Osteoblast (primary cell): ENCODE measurements around the gene CNPY1. TPM values are rescaled to one million over a fixed set of nuclear protein-coding genes. Genes with fewer than 3 reads are reported as not detected.

Experiments used
- DNase-seq: peaks from one replicate; pipeline ENCODE4 v3.0.0; 2011; ENCODE audit warnings: low spot score, mixed read lengths; ENCODE audit not compliant: insufficient read length; ENCODE audit errors: missing footprints
- H2AFZ ChIP-seq: 2 replicates; pipeline ENCODE4 v1.6.0; 2011; ENCODE audit warnings: mild to moderate bottlenecking, low read length
- H3K27ac ChIP-seq: 2 replicates; pipeline ENCODE4 v1.5.1; 2011; ENCODE audit warnings: mild to moderate bottlenecking, low read depth, low read length, moderate library complexity
- H3K27me3 ChIP-seq: 2 replicates; pipeline ENCODE4 v1.6.0; 2012; ENCODE audit warnings: mild to moderate bottlenecking, control low read depth, inconsistent platforms, low read length, moderate library complexity; ENCODE audit not compliant: insufficient read depth
- H3K36me3 ChIP-seq: 2 replicates; pipeline ENCODE4 v1.5.1; 2011; ENCODE audit warnings: mild to moderate bottlenecking, low read length, control low read depth, moderate library complexity; ENCODE audit not compliant: insufficient read depth
- H3K4me1 ChIP-seq: 2 replicates; pipeline ENCODE4 v1.5.1; 2011; ENCODE audit warnings: mild to moderate bottlenecking, low read length, control low read depth, moderate library complexity; ENCODE audit not compliant: insufficient read depth
- H3K4me2 ChIP-seq: 2 replicates; pipeline ENCODE4 v1.6.0; 2011; ENCODE audit warnings: mild to moderate bottlenecking, low read length; ENCODE audit not compliant: insufficient read depth
- H3K4me3 ChIP-seq: fragments of 200-600 bp; sonication (generic); 3 replicates; pipeline ENCODE4 v1.5.1; 2012; ENCODE audit warnings: mild to moderate bottlenecking, low read length, inconsistent platforms; ENCODE audit not compliant: insufficient read depth
- H3K79me2 ChIP-seq: 2 replicates; pipeline ENCODE4 v1.6.0; 2012; ENCODE audit warnings: mild to moderate bottlenecking, low read length, control low read depth, inconsistent platforms; ENCODE audit not compliant: insufficient read depth
- H3K9me3 ChIP-seq: 2 replicates; pipeline ENCODE4 v1.5.1; 2011; ENCODE audit warnings: low read depth, low read length, control low read depth
- H4K20me1 ChIP-seq: 2 replicates; pipeline ENCODE4 v1.6.0; 2012; ENCODE audit warnings: mild to moderate bottlenecking, low read length, control low read depth; ENCODE audit not compliant: insufficient read depth
- CTCF ChIP-seq: IDR thresholded peaks from 2 replicates; pipeline ENCODE4 v1.5.1; 2011; ENCODE audit warnings: mild to moderate bottlenecking, low read depth, low read length, moderate library complexity; ENCODE audit errors: extremely low read depth
- total RNA-seq: library from RNA; depleted of rRNA; stranded (reverse); fragments of >200 nt; gene quantifications from 2 replicates; pipeline ENCODE4 v1.2.3, GENCODE V29; 2012

Gene CNPY1
- total RNA-seq, 1 donor: not detected

DNA sequence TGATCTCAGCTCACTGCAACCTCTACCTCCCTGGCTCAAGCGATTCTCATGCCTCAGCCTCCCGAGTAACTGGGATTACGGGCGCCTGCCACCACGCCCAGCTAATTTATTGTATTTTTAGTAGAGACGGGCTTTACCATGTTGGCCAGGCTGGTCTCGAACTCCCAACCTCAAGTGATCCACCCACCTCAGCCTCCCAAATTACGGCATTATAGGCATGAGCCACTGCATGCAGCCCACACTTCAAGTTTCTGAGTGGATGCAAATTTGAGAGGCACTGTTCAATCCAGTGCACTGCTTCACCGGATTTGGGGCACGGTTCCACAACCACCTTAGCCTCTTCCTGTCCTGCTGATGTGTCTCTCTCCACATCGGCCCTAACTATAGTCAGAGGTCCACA, 16.5 kb downstream of the CNPY1 start:
- Histone ChIP-seq H3K79me2 (no peaks in the 10 kb centered on the region), H3K36me3 (no peaks in the 10 kb centered on the region), H3K9me3 (no peaks in the 10 kb centered on the region), H3K27me3 (peaks cover 42% of the 10 kb centered on the region), H3K4me3 (no peak overlapping the region), H2AFZ (no peak overlapping the region), H3K4me1 (peaks cover 4% of the 10 kb centered on the region), H3K27ac (no peak overlapping the region), H3K4me2 (no peak overlapping the region), H4K20me1 (no peaks in the 10 kb centered on the region)
- TF ChIP-seq CTCF: no peak
- no peak for DNase-seq

DNA sequence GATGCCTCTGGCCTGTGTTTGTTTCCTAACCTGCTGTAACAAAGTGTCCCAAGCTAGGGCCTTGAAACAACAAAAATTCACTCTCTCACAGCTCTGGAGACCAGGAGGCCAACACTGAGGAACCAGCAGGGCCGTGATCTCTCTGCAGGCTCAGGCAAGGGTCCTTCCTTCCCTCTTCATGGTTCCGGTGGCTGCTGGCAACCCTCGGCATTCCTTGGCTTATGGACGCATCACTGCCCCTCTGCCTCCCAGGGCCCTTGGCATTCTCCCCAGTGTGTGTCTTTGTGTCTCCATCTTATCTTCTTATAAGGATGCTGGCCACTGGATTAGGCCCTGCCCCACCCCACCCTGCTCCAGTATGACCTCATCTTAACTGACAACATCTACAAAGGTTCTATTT, 17.0 kb downstream of the CNPY1 start:
- TF ChIP-seq CTCF: no peak
- peaks cover 37% of the 10 kb centered on the region for H3K27me3 ChIP-seq
- no peak overlapping the region for H3K27ac ChIP-seq
- no peak overlapping the region for H2AFZ ChIP-seq
- no peaks in the 10 kb centered on the region for H4K20me1 ChIP-seq
- H3K4me1 ChIP-seq: peaks cover 4% of the 10 kb centered on the region
- no peaks in the 10 kb centered on the region for H3K36me3 ChIP-seq
- no peaks in the 10 kb centered on the region for H3K79me2 ChIP-seq
- H3K4me3 ChIP-seq: no peak overlapping the region
- H3K9me3 ChIP-seq: no peaks in the 10 kb centered on the region
- no peak overlapping the region for H3K4me2 ChIP-seq
- DNase-seq: no peak

- H3K27me3 ChIP-seq: peaks cover 20% of the 10 kb centered on the region
- H3K27ac ChIP-seq: no peak overlapping the region
- no peaks in the 10 kb centered on the region for H4K20me1 ChIP-seq
- H2AFZ ChIP-seq: no peak overlapping the region
- H3K36me3 ChIP-seq: no peaks in the 10 kb centered on the region
- H3K4me1 ChIP-seq: no peaks in the 10 kb centered on the region
- H3K9me3 ChIP-seq: no peaks in the 10 kb centered on the region
- DNase-seq: no peak
- no peak for TF ChIP-seq CTCF
- no peak overlapping the region for H3K4me3 ChIP-seq
- no peaks in the 10 kb centered on the region for H3K79me2 ChIP-seq
- no peak overlapping the region for H3K4me2 ChIP-seq
Measured at GRCh38 chr7:155527664-155528063, 18.7 kb downstream of the CNPY1 start.

GRCh38 chr7:155526225-155526624, 20.1 kb downstream of the CNPY1 start:
- no peaks in the 10 kb centered on the region for H3K79me2 ChIP-seq
- no peaks in the 10 kb centered on the region for H3K4me1 ChIP-seq
- DNase-seq: no peak
- no peaks in the 10 kb centered on the region for H3K9me3 ChIP-seq
- no peaks in the 10 kb centered on the region for H3K36me3 ChIP-seq
- H2AFZ ChIP-seq: no peak overlapping the region
- no peak overlapping the region for H3K4me2 ChIP-seq
- TF ChIP-seq CTCF: no peak
- H4K20me1 ChIP-seq: no peaks in the 10 kb centered on the region
- no peak overlapping the region for H3K27ac ChIP-seq
- peaks cover 7% of the 10 kb centered on the region for H3K27me3 ChIP-seq
- no peak overlapping the region for H3K4me3 ChIP-seq
